DND-41 (cell line): ENCODE results near the gene KCTD4.

Experiments
- ATAC-seq: fragments of 200-7000 bp; cut with Tn5 transposase; 3 replicates; pipeline ENCODE4 v1.9.1; 2021; ENCODE audit warnings: low read depth; ENCODE audit not compliant: insufficient read depth
- DNase-seq: peaks from one replicate; pipeline ENCODE4 v3.0.0-alpha.2; 2020
- H2AFZ ChIP-seq: 2 replicates; pipeline ENCODE4 v1.6.0; 2012; ENCODE audit warnings: low read depth, low read length
- H3K27ac ChIP-seq: 2 replicates; pipeline ENCODE4 v1.5.1; 2012; ENCODE audit warnings: low read length, inconsistent platforms
- H3K27me3 ChIP-seq: fragments of 200-600 bp; sonication (generic); 2 replicates; pipeline ENCODE4 v1.6.0; 2012; ENCODE audit warnings: low read length, mild to moderate bottlenecking, inconsistent platforms; ENCODE audit not compliant: insufficient read depth, poor library complexity
- H3K36me3 ChIP-seq: 2 replicates; pipeline ENCODE4 v1.5.1; 2012; ENCODE audit warnings: low read length, inconsistent platforms; ENCODE audit not compliant: insufficient read depth
- H3K4me1 ChIP-seq: 2 replicates; pipeline ENCODE4 v1.5.1; 2012; ENCODE audit warnings: mild to moderate bottlenecking, low read length; ENCODE audit not compliant: insufficient read depth
- H3K4me2 ChIP-seq: 2 replicates; pipeline ENCODE4 v1.6.0; 2012; ENCODE audit warnings: mild to moderate bottlenecking, moderate library complexity, low read length, inconsistent platforms; ENCODE audit not compliant: insufficient read depth
- H3K4me3 ChIP-seq, 2 experiments: fragments of 200-600 bp in 1 of 2; shearing (Covaris generic) in 1 of 2; 2 replicates each; pipeline ENCODE4 v1.5.1; 2012 to 2016; ENCODE audit warnings: inconsistent platforms in 2 of 2, low read length in 2 of 2, mild to moderate bottlenecking in 2 of 2, low read depth in 1 of 2, moderate library complexity in 1 of 2
- H3K79me2 ChIP-seq: 2 replicates; pipeline ENCODE4 v1.6.0; 2012; ENCODE audit warnings: low read length, inconsistent platforms; ENCODE audit not compliant: insufficient read depth
- H3K9ac ChIP-seq: 2 replicates; pipeline ENCODE4 v1.6.0; 2012; ENCODE audit warnings: low read depth, mild to moderate bottlenecking, inconsistent platforms, low read length, moderate library complexity
- H3K9me3 ChIP-seq: 2 replicates; pipeline ENCODE4 v1.5.1; 2012; ENCODE audit warnings: low read length, moderate library complexity, mild to moderate bottlenecking, inconsistent platforms; ENCODE audit not compliant: insufficient read depth, severe bottlenecking
- H4K20me1 ChIP-seq: 2 replicates; pipeline ENCODE4 v1.6.0; 2012; ENCODE audit warnings: low read length; ENCODE audit not compliant: insufficient read depth
- EZH2 ChIP-seq: IDR thresholded peaks from 3 replicates; pipeline ENCODE4 v1.6.1; 2012; ENCODE audit warnings: borderline replicate concordance, low read depth, mild to moderate bottlenecking, moderate library complexity, low read length, inconsistent platforms; ENCODE audit not compliant: severe bottlenecking
- TF ChIP-seq, protein P1 (sequence below): IDR thresholded peaks from 2 replicates; pipeline ENCODE4 v1.5.1; 2012; ENCODE audit warnings: borderline replicate concordance, low read length, moderate library complexity, mild to moderate bottlenecking; ENCODE audit not compliant: poor library complexity, severe bottlenecking; ENCODE audit errors: extremely low read depth

The KCTD4 gene

DNA sequence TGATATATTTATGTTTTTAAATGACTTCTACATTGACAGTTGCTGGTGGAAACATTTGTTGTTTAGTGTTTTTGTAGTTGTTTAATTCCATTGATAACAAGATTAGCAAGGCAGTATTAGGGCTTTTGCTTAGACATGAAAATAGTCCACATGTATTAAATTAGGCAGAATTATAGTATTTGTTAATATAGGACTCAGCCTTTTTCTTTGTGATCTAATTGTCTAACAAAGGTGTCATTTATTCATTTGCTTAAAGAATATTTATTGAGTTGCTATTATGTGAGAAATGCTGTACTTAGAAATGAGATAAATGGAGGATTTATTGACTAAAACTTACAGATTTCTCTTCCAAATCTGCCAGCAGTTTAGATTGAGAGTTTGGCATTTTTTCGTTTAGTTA is 41.7 kb upstream of the KCTD4 start:
- Histone ChIP-seq H3K9ac (no peak overlapping the region), H3K4me2 (no peak overlapping the region), H2AFZ (no peak overlapping the region), H3K79me2 (no peaks in the 10 kb centered on the region), H3K36me3 (no peaks in the 10 kb centered on the region), H3K27ac (no peak overlapping the region), H4K20me1 (no peaks in the 10 kb centered on the region), H3K9me3 (no peaks in the 10 kb centered on the region), H3K4me1 (no peaks in the 10 kb centered on the region), H3K27me3 (no peaks in the 10 kb centered on the region), H3K4me3 (no peak overlapping the region)
- DNase-seq, result no peak
- no peak for TF ChIP-seq EZH2
- TF ChIP-seq, protein P1, sequence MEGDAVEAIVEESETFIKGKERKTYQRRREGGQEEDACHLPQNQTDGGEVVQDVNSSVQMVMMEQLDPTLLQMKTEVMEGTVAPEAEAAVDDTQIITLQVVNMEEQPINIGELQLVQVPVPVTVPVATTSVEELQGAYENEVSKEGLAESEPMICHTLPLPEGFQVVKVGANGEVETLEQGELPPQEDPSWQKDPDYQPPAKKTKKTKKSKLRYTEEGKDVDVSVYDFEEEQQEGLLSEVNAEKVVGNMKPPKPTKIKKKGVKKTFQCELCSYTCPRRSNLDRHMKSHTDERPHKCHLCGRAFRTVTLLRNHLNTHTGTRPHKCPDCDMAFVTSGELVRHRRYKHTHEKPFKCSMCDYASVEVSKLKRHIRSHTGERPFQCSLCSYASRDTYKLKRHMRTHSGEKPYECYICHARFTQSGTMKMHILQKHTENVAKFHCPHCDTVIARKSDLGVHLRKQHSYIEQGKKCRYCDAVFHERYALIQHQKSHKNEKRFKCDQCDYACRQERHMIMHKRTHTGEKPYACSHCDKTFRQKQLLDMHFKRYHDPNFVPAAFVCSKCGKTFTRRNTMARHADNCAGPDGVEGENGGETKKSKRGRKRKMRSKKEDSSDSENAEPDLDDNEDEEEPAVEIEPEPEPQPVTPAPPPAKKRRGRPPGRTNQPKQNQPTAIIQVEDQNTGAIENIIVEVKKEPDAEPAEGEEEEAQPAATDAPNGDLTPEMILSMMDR, result no peak
- no peak for ATAC-seq

DNA sequence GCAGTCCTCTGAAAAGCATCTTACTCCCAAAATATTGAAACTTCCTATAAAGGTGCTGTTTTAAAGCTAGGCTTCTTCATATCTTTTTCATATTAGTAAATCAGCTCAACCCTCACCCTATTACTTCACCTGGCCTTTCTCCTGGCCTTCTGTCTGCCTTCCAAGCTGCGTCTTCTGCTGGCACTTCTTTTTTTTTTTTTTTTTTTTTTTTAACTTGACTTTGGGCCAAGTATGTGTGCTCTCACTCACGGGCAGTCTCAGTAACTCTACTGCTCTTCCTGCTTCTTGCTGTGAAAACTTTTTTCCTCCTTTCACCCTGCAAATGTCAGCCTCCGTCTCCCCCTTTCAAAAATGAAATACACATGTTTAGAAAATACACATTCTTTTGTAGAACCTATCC is 41.2 kb upstream of the KCTD4 start:
- Histone ChIP-seq H2AFZ (no peak overlapping the region), H3K4me2 (no peak overlapping the region), H4K20me1 (no peaks in the 10 kb centered on the region), H3K4me1 (no peaks in the 10 kb centered on the region), H3K27ac (no peak overlapping the region), H3K79me2 (no peaks in the 10 kb centered on the region), H3K9ac (no peak overlapping the region), H3K27me3 (no peaks in the 10 kb centered on the region), H3K36me3 (no peaks in the 10 kb centered on the region), H3K9me3 (no peaks in the 10 kb centered on the region), H3K4me3 (no peak overlapping the region)
- no peak for ATAC-seq
- TF ChIP-seq EZH2, result no peak
- TF ChIP-seq, protein P1, result no peak
- no peak for DNase-seq

DNA sequence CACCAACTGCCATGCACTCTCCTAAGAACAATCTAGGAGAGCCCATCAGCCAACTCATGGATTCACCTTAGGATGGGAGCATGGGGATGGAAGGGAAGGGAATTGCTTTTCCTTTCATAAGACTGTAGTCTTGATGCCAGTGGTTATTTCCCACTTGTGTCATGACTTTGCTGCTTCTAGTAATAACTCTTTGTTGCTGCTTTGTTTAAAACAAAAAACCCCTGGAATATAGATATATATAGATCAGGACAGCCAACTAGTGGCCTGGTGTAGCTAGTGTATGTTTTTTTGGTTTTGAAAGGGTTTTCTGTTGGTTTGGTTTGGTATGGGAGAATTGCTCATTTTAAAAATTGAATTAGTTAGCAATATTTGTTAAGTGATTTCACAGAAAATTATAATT is 39.3 kb upstream of the KCTD4 start:
- H4K20me1 ChIP-seq, result no peaks in the 10 kb centered on the region
- TF ChIP-seq EZH2, result no peak
- TF ChIP-seq, protein P1, result no peak
- no peak overlapping the region for H3K27ac ChIP-seq
- H3K27me3 ChIP-seq, result no peaks in the 10 kb centered on the region
- H3K79me2 ChIP-seq, result no peaks in the 10 kb centered on the region
- H3K36me3 ChIP-seq, result no peaks in the 10 kb centered on the region
- H3K4me3 ChIP-seq, result no peak overlapping the region
- DNase-seq (no peak), ATAC-seq (no peak)
- no peak overlapping the region for H3K9ac ChIP-seq
- no peak overlapping the region for H3K4me2 ChIP-seq
- H3K9me3 ChIP-seq, result no peaks in the 10 kb centered on the region
- no peak overlapping the region for H2AFZ ChIP-seq
- H3K4me1 ChIP-seq, result no peaks in the 10 kb centered on the region
